GM19468 (cell line): ENCODE measurements around the gene GRIK1.
"Not testable (repeated sequence)": the region's sequence is repeated elsewhere in the genome, so short reads cannot be mapped to it uniquely, and the experiment has no call there.

ENCODE experiments used
- ATAC-seq: cut with Tn5 transposase; IDR thresholded peaks from one replicate; pipeline ENCODE4 v1.9.1; 2021; ENCODE audit warnings: mild to moderate bottlenecking, moderate library complexity, moderate number of reproducible peaks; ENCODE audit not compliant: unreplicated experiment; ENCODE audit errors: extremely low read depth

Gene GRIK1

GRCh38 chr21:29630441-29630840, 309.4 kb downstream of the GRIK1 start:
- ATAC-seq: no peak

- no peak for ATAC-seq
Observed at GRCh38 chr21:29627905-29628304, 311.9 kb downstream of the GRIK1 start.

GRCh38 chr21:29626801-29627470, 312.9 kb downstream of the GRIK1 start:
- ATAC-seq: no peak

- ATAC-seq: no peak
Observed at GRCh38 chr21:29625990-29626389, 313.8 kb downstream of the GRIK1 start.

GRCh38 chr21:29624776-29625175, 315.0 kb downstream of the GRIK1 start:
- no peak for ATAC-seq

GRCh38 chr21:29621525-29621924, 318.3 kb downstream of the GRIK1 start:
- no peak for ATAC-seq

GRCh38 chr21:29616209-29616751, 323.5 kb downstream of the GRIK1 start:
- no peak for ATAC-seq

- ATAC-seq: no peak
Observed at GRCh38 chr21:29613877-29614276, 325.9 kb downstream of the GRIK1 start.

- ATAC-seq: no peak
Observed at GRCh38 chr21:29613021-29613420, 326.8 kb downstream of the GRIK1 start.

- no peak for ATAC-seq
Observed at GRCh38 chr21:29610779-29611360, 328.9 kb downstream of the GRIK1 start.

- ATAC-seq: no peak
Observed at GRCh38 chr21:29606613-29607012, 333.2 kb downstream of the GRIK1 start.

- not testable (repeated sequence) for ATAC-seq
Observed at GRCh38 chr21:29605219-29605618, 334.6 kb downstream of the GRIK1 start.

GRCh38 chr21:29604076-29604475, 335.7 kb downstream of the GRIK1 start:
- no peak for ATAC-seq

GRCh38 chr21:29601047-29601446, 338.7 kb downstream of the GRIK1 start:
- ATAC-seq: no peak

GRCh38 chr21:29586696-29587095, 353.1 kb downstream of the GRIK1 start:
- ATAC-seq: no peak

- ATAC-seq: no peak
Observed at GRCh38 chr21:29585462-29585861, 354.3 kb downstream of the GRIK1 start.

- no peak for ATAC-seq
Observed at GRCh38 chr21:29583424-29583924, 356.3 kb downstream of the GRIK1 start.

GRCh38 chr21:29582855-29583254, 356.9 kb downstream of the GRIK1 start:
- ATAC-seq: no peak

GRCh38 chr21:29581393-29581792, 358.4 kb downstream of the GRIK1 start:
- ATAC-seq: no peak

GRCh38 chr21:29580732-29581285, 359.0 kb downstream of the GRIK1 start:
- no peak for ATAC-seq

- ATAC-seq: no peak
Observed at GRCh38 chr21:29578306-29578705, 361.5 kb downstream of the GRIK1 start.
